Retinal pigment epithelial cell (primary cell): ENCODE measurements around the gene C1orf35.

ENCODE experiments used
- DNase-seq: peaks from one replicate; pipeline ENCODE4 v3.0.0-alpha.2; 2010; ENCODE audit warnings: low read depth
- H3K4me3 ChIP-seq: 2 replicates; pipeline ENCODE4 v1.5.1; 2011; ENCODE audit warnings: mild to moderate bottlenecking, low read length, control low read depth, moderate library complexity
- CTCF ChIP-seq: conservative IDR thresholded peaks from 2 replicates; pipeline ENCODE4 v1.5.1; 2011; ENCODE audit warnings: low read depth, low read length, control low read depth, inconsistent platforms

Gene C1orf35

GRCh38 chr1:228102791-228103620 is at the start of gene C1orf35:
TSS of gene C1orf35 (minus strand) at chr1:228103325. CDS start at chr1:228103227, 98 bp downstream.
- TF ChIP-seq CTCF: no peak
- DNase-seq: peak; percentile 63
- H3K4me3 ChIP-seq: peak within 1 kb of the TSS; percentile 83

GRCh38 chr1:228152918-228153258 is 49.8 kb upstream of the C1orf35 start:
- no peak for TF ChIP-seq CTCF
- no peak for DNase-seq

GRCh38 chr1:228152097-228152917 is 49.2 kb upstream of the C1orf35 start:
- no peak for TF ChIP-seq CTCF
- no peak for DNase-seq
- H3K4me3 ChIP-seq: no peak overlapping the region

More at GRCh38 chr1:228152918-228153258, 49.8 kb upstream of the C1orf35 start:
- H3K4me3 ChIP-seq: no peak overlapping the region

- no peak for TF ChIP-seq CTCF
- no peak for DNase-seq
- H3K4me3 ChIP-seq: no peak overlapping the region
These were observed 48.2 kb upstream of the C1orf35 start for GRCh38 chr1:228151180-228151925.

GRCh38 chr1:228150461-228151179 is 47.5 kb upstream of the C1orf35 start:
- no peak for TF ChIP-seq CTCF
- DNase-seq: no peak
- H3K4me3 ChIP-seq: no peak overlapping the region

- DNase-seq: no peak
- H3K4me3 ChIP-seq: no peak overlapping the region
These were observed 47.0 kb upstream of the C1orf35 start for GRCh38 chr1:228150120-228150460.

More at GRCh38 chr1:228150120-228150460, 47.0 kb upstream of the C1orf35 start:
- no peak for TF ChIP-seq CTCF
